ENCODE results near the gene MARS1.
"Not testable (repeated sequence)": the region's sequence is repeated elsewhere in the genome, so short reads cannot be mapped to it uniquely, and the experiment has no call there.

MARS1 gene

DNA sequence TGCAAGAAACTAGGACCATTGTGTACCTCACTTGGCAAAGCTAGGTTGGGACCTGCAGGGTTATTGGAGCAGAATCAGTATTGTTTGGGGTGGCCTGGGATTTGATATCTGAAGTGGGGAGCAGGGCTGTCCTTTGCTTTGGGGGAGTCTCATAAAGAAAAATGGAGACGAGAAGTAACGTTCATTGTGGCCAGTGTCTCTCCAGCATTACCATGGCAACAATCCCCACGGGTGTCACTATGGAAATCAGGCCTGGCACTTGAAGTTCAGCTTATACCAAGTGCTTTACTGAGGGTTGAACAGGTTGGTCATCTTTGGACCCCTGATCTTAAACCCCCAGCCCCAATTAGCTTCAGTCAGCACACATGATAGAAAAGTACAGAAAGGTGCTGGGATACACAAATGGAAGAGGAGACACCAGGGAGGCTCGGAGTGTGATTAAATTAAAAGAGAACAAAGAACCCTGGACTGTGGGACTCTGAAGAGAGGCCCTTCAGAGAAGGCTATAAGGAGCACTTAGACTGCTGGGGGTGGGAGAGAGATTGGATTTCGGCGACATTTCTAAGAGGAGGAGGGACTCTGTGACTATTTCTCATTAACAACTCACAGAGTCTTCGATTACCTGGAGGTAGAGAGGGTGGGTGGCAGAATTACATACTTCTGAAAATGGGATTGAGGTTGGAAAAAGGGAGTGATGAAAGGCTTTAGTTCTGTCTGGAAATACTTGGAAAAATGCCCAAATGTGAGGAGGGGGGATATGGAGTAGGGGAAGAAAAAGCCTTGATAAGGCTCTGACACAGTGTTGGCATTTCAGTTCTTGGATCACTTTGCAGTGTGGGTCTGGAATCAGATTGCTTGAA is 65.7 kb downstream of the MARS1 start:
- no peak for DNase-seq

- DNase-seq = no peak
Measured at GRCh38 chr12:57554453-57554852, 66.6 kb downstream of the MARS1 start.

DNA sequence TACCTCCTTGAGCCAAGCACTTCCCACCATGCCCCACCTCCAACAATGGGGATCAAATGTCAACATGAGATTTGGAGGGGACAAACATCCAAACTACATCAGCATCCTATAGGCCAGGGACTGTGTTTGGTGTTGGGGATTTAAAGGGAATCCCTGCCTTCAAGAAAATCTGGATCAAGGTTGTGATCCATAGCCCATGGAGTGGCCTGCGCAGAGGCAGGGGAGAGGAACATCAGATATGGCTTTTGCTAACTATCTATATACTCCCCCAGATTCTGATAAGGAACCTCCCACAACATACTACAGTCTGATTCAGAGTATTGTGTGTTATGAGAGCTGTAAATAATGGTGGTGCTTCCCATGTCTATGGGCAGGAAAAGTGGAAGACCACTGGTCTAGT is 67.0 kb downstream of the MARS1 start:
- no peak for DNase-seq

GRCh38 chr12:57558864-57559263 is 71.0 kb downstream of the MARS1 start:
- DNase-seq = no peak

DNA sequence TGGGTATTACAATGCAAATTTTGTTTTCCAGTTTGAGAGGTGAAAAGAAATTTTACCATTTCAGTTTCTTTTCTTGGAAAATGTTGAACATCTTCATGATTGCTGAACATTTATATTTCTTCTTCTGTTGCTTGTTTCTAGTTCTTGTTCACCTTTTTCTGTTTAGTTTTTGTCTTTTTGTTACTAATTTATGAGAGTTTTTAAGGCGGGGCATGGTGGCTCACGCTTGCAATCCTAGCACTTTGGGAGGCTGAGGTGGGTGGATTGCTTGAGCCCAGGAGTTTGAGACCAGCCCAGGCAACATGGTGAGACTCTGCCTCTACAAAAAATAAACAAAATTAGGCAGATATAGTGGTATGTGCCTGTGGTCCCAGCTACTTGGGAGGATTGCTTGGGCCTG is 72.6 kb downstream of the MARS1 start:
- DNase-seq = no peak

DNA sequence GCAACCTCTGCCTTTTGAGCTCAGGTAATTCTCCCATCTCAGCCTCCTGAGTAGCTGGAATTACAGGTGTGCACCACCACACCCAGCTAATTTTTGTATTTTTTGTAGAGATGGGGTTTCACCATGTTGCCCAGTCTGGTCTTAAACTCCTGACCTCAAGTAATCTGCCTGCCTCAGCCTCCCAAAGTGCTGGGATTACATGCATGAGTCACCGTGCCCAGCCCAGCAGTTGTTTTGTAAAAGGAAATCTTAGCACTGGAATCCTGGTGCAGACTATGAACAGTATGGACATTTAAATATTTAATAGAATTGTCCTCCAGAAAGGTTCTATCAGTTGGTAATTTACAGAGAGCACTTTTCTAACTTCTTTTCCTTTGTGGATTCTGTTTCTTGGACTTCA is 73.2 kb downstream of the MARS1 start:
- not testable (repeated sequence) for DNase-seq

GRCh38 chr12:57563358-57563757 is 75.5 kb downstream of the MARS1 start:
- no peak for DNase-seq

DNA sequence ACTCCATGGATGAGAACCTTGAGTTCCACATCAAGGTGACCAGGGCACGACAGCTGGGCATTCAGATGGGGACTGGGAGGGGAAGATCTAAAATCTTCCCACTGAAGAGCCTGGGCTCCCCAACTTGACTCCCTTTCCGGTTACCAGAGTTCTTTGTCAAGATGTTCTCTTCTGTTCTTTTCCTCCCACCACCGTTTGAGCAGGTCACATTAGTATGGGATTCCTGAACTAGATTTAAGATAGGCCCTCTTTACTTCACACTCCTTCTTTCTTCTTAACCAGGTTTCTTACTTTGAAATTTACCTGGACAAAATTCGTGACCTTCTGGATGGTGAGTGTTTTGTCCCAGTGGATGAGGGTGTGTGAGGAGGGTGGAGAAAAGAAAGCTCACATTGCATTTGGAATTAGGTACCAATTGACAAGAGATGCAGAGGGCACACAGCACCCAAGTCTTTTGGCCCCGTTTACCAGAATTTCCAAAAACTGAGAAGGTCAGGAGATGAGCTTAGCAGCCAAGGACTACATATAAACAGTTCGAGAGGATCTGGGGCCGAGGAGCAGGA is 76.4 kb downstream of the MARS1 start:
- no peak for DNase-seq
